HEK293 (cell line): Measurements from ENCODE around the gene MAP3K7CL.

Experiments used
- CTCF ChIP-seq: fragments of 450-650 bp; formaldehyde crosslinking; IDR thresholded peaks from 2 replicates; pipeline ENCODE4 v1.5.1; 2016; ENCODE audit warnings: missing biosample characterization, missing genetic modification characterization
- KLF9 ChIP-seq: fragments of 450-650 bp; formaldehyde crosslinking; IDR thresholded peaks from 2 replicates; pipeline ENCODE4 v1.5.1; 2016; ENCODE audit warnings: missing biosample characterization, missing genetic modification characterization, low read depth
- ZFP41 ChIP-seq: fragments of 450-650 bp; formaldehyde crosslinking; IDR thresholded peaks from 2 replicates; pipeline ENCODE4 v1.5.1; 2016; ENCODE audit warnings: missing biosample characterization, missing genetic modification characterization, borderline replicate concordance
- ZNF433 ChIP-seq: fragments of 450-650 bp; formaldehyde crosslinking; IDR thresholded peaks from 2 replicates; pipeline ENCODE4 v1.5.1; 2016; ENCODE audit warnings: missing biosample characterization, missing genetic modification characterization, low read depth
- ZNF549 ChIP-seq: fragments of 450-650 bp; IDR thresholded peaks from 2 replicates; pipeline ENCODE4 v1.5.1; 2018; ENCODE audit warnings: missing biosample characterization, missing genetic modification characterization, mild to moderate bottlenecking, inconsistent platforms, moderate library complexity
- ZNF623 ChIP-seq: fragments of 450-650 bp; formaldehyde crosslinking; IDR thresholded peaks from 2 replicates; pipeline ENCODE4 v1.5.1; 2016; ENCODE audit warnings: missing biosample characterization, missing genetic modification characterization
- ZNF785 ChIP-seq: fragments of 450-650 bp; formaldehyde crosslinking; IDR thresholded peaks from 2 replicates; pipeline ENCODE4 v1.5.1; 2016; ENCODE audit warnings: missing biosample characterization, missing genetic modification characterization

- no peak for TF ChIP-seq CTCF
- TF ChIP-seq ZNF623 (tag by site-specific recombination) = no peak
- TF ChIP-seq KLF9 (tag by site-specific recombination) = no peak
- no peak for TF ChIP-seq ZFP41
- no peak for TF ChIP-seq ZNF785 (tag by site-specific recombination)
- TF ChIP-seq ZNF549 (tag by site-specific recombination) = no peak
- TF ChIP-seq ZNF433 = no peak
Observed at GRCh38 chr21:29194847-29195246, 64.4 kb downstream of the MAP3K7CL start.
